HepG2 (cell line): ENCODE results near the gene KAZALD1. TPM values are rescaled to one million over a fixed set of nuclear protein-coding genes. Genes with fewer than 3 reads are reported as not detected.

Source experiments
- ATAC-seq: fragments of 200-7000 bp; cut with Tn5 transposase; 3 replicates; pipeline ENCODE4 v1.9.1; 2020; ENCODE audit warnings: mild to moderate bottlenecking, moderate library complexity
- BruUV-seq: library from RNA; stranded (reverse); fragments of 400-500 nt; replicated peaks from 2 replicates; lab custom pipeline; 2021; lab: Mats Ljungman, UMichigan
- CTCF ChIA-PET: fragments of 300-600 bp; formaldehyde crosslinking; extraction: SDS; loops from one replicate; lab custom pipeline; 2021; ENCODE audit warnings: low total read pairs, inconsistent platforms, low intra/inter-chr PET ratio; lab: Yijun Ruan, JAX
- POLR2A ChIA-PET: fragments of 350-600 bp; sonication (Branson Sonifier 250); formaldehyde crosslinking; loops from one replicate; lab custom pipeline; 2020; ENCODE audit warnings: antibody characterized with exemption, inconsistent platforms; lab: Yijun Ruan, JAX
- DNase-seq: peaks from one replicate; pipeline ENCODE4 v3.0.0-alpha.2; 2015; ENCODE audit warnings: low spot score
- FAIRE-seq: peaks from 3 replicates; lab custom pipeline; 2011; peaks lifted over from hg19 to GRCh38; lab: Jason Lieb, UNC
- H2AFZ ChIP-seq: one replicate; pipeline ENCODE4 v1.6.1; 2011; ENCODE audit warnings: low read length, inconsistent platforms
- H3K27ac ChIP-seq: fragments of 300-600 bp; 3 replicates; pipeline ENCODE4 v1.8.0; 2011; ENCODE audit warnings: mixed run types, mild to moderate bottlenecking, mixed read lengths, low read length, inconsistent platforms; ENCODE audit not compliant: insufficient read depth; ENCODE audit errors: extremely low read length
- H3K27me3 ChIP-seq, 2 experiments: fragments of 200-600 bp in 1 of 2; 2 replicates in 1 of 2; 3 replicates in 1 of 2; pipeline versions ENCODE4 v1.6.0 to v1.8.0; 2011; ENCODE audit warnings: low read length in 2 of 2, mild to moderate bottlenecking in 2 of 2, moderate library complexity in 2 of 2, inconsistent platforms in 1 of 2; ENCODE audit not compliant: insufficient read depth in 2 of 2, control insufficient read depth in 1 of 2
- H3K36me3 ChIP-seq, 2 experiments: fragments of 200-600 bp in 1 of 2; replicated peaks in 1 of 2; 2 replicates in 1 of 2; 3 replicates in 1 of 2; pipeline versions ENCODE4 v1.5.1 to v1.8.0; 2011; ENCODE audit warnings: low read length in 2 of 2, inconsistent platforms in 1 of 2; ENCODE audit not compliant: insufficient read depth in 2 of 2, control insufficient read depth in 1 of 2
- H3K4me1 ChIP-seq: 2 replicates; pipeline ENCODE4 v1.5.1; 2012; ENCODE audit warnings: low read length, inconsistent platforms; ENCODE audit not compliant: insufficient read depth
- H3K4me2 ChIP-seq: 2 replicates; pipeline ENCODE4 v1.6.0; 2011; ENCODE audit warnings: low read depth, low read length, inconsistent platforms
- H3K4me3 ChIP-seq, 3 experiments: fragments of 200-600 bp in 1 of 3; sonication (generic), shearing (Covaris generic) in 1 of 3; replicated peaks in 1 of 3; 2 replicates each; pipeline ENCODE4 v1.5.1; 2011 to 2016; ENCODE audit warnings: low read length in 3 of 3, inconsistent platforms in 2 of 3, low read depth in 2 of 3, mild to moderate bottlenecking in 2 of 3, control low read depth in 1 of 3, mixed read lengths in 1 of 3; ENCODE audit not compliant: insufficient read depth in 1 of 3
- H3K79me2 ChIP-seq: one replicate; pipeline ENCODE4 v1.6.1; 2011; ENCODE audit warnings: low read length, inconsistent platforms; ENCODE audit not compliant: insufficient read depth
- H3K9ac ChIP-seq: 2 replicates; pipeline ENCODE4 v1.6.0; 2011; ENCODE audit warnings: mild to moderate bottlenecking, low read depth, low read length, inconsistent platforms; ENCODE audit not compliant: insufficient read depth
- H3K9me3 ChIP-seq: 2 replicates; pipeline ENCODE4 v1.5.1; 2012; ENCODE audit warnings: mild to moderate bottlenecking, low read length
- H4K20me1 ChIP-seq: 2 replicates; pipeline ENCODE4 v1.6.0; 2011; ENCODE audit warnings: inconsistent platforms, mild to moderate bottlenecking, low read length, moderate library complexity; ENCODE audit not compliant: insufficient read depth
- BCLAF1 ChIP-seq: fragments of 450-650 bp; IDR thresholded peaks from 2 replicates; pipeline ENCODE4 v1.6.1; 2017; ENCODE audit warnings: mild to moderate bottlenecking
- CEBPG ChIP-seq: IDR thresholded peaks from 2 replicates; pipeline ENCODE4 v1.6.1; 2016
- NR2F6 ChIP-seq, 2 experiments: IDR thresholded peaks; 2 replicates each; pipeline ENCODE4 v1.6.1; 2016; ENCODE audit warnings: antibody characterized with exemption in 1 of 2, mild to moderate bottlenecking in 1 of 2
- RFXAP ChIP-seq: sonication (generic); formaldehyde crosslinking; IDR thresholded peaks from 2 replicates; pipeline ENCODE4 v1.4.0; 2020; ENCODE audit warnings: missing genetic modification reagents, borderline replicate concordance
- SIN3A ChIP-seq: IDR thresholded peaks from 2 replicates; pipeline ENCODE4 v1.6.1; 2011; ENCODE audit warnings: low read depth, mild to moderate bottlenecking, control low read depth, low read length, borderline replicate concordance
- TBX3 ChIP-seq: fragments of 450-650 bp; IDR thresholded peaks from 2 replicates; pipeline ENCODE4 v1.6.1; 2017; ENCODE audit warnings: antibody characterized with exemption, mild to moderate bottlenecking, inconsistent platforms, borderline replicate concordance
- ZNF33B ChIP-seq: sonication (generic); formaldehyde crosslinking; IDR thresholded peaks from 2 replicates; pipeline ENCODE4 v1.5.1; 2020; ENCODE audit warnings: mild to moderate bottlenecking, missing genetic modification reagents
- ZNF558 ChIP-seq: sonication (generic); formaldehyde crosslinking; IDR thresholded peaks from 2 replicates; pipeline ENCODE4 v1.9.0; 2022; ENCODE audit warnings: mild to moderate bottlenecking, missing genetic modification reagents, borderline replicate concordance
- WGBS: methylation state at CpG from one replicate; pipeline ENCODE4 v1.1.6; 2017; ENCODE audit warnings: low lambda C conversion rate; 5-methylcytosine and 5-hydroxymethylcytosine counted together
- in situ Hi-C: cut with HindIII; loops from 2 replicates; pipeline ENCODE4 v1.10.0; 2017; ENCODE audit warnings: low pct_unique_long_range_greater_than_20kb; ENCODE audit not compliant: extremely low pct_ligation_motif_present
- intact Hi-C: fragments of 100-400 bp; cut with micrococcal nuclease; formaldehyde crosslinking; loops from one replicate; pipeline ENCODE4 v1.10.0; 2022; ENCODE audit not compliant: unreplicated experiment
- polyA plus RNA-seq, 8 experiments: library from polyadenylated mRNA; depleted of rRNA in 3 of 8; stranded (reverse) in 7 of 8; unstranded in 1 of 8; fragments of >200 nt; fragmentation: Illumina TruSeq in 4 of 8; extraction: Trizol in 4 of 8; gene quantifications; 2 replicates each; pipeline versions ENCODE4 v1.2.1 to v1.2.3, GENCODE V29; 2011 to 2016; ENCODE audit warnings: low read depth in 4 of 8, missing spikeins in 1 of 8, mixed read lengths in 1 of 8; ENCODE audit not compliant: insufficient read depth in 1 of 8
- total RNA-seq, 5 experiments: library from RNA; depleted of rRNA; stranded (reverse); fragments of >200 nt; fragmentation: Illumina TruSeq; extraction: Trizol; gene quantifications; 2 replicates each; pipeline ENCODE4 v1.2.3, GENCODE V29; 2016; ENCODE audit warnings: low read depth in 1 of 5

Gene KAZALD1
- total and polyA plus RNA-seq, 2 of the 13 experiments (the other 11 are each of a cell fraction or from before 2014, with no cell fraction given), result 16.7 to 27.7 TPM

- TF ChIP-seq BCLAF1 (no peak), ZNF33B (CRISPR knock-in tag) (no peak), SIN3A (no peak), NR2F6 (IDR thresholded peaks at IDR 0.05) (no peak), NR2F6 (CRISPR knock-in tag; IDR thresholded peaks at IDR 0.05) (no peak)
Measured at GRCh38 chr10:101022967-101023705, 38.7 kb upstream of the KAZALD1 start (continued).

- Histone ChIP-seq H3K9me3 (no peaks in the 10 kb centered on the region), H3K27me3 (no peaks in the 10 kb centered on the region), H2AFZ (no peak overlapping the region)
- POLR2A ChIA-PET, result interaction anchor here (0.9 to 2.8 kb wide), 3 partner anchors 8 to 19 kb away, joined by 4 to 10 read pairs (median 5); no protein-coding TSS in a partner anchor
- DNase-seq, result no peak
- no peak for TF ChIP-seq CEBPG (CRISPR knock-in tag)
- TF ChIP-seq RFXAP (CRISPR knock-in tag), result no peak
- TF ChIP-seq TBX3, result no peak
- no peak for TF ChIP-seq ZNF558 (CRISPR knock-in tag)
- TF ChIP-seq, all 625 proteins: peak for 0
- no peak overlapping the region for H3K4me3 ChIP-seq
- no peak for ATAC-seq
- no TSS peak for BruUV-seq
- no peak overlapping the region for H3K9ac ChIP-seq
- in situ Hi-C loops, result no loop called here
- FAIRE-seq, result no peak
- no peaks in the 10 kb centered on the region for H3K36me3 ChIP-seq
- H3K4me1 ChIP-seq, result peaks cover 31% of the 10 kb centered on the region
- intact Hi-C loops, result no loop called here
- no peaks in the 10 kb centered on the region for H4K20me1 ChIP-seq
- no peak overlapping the region for H3K4me2 ChIP-seq
- 62% methylated on average over 9 of the region's 10 CpGs for WGBS
- CTCF ChIA-PET, result no interaction called here
- no peaks in the 10 kb centered on the region for H3K79me2 ChIP-seq
- H3K27ac ChIP-seq, result no peak overlapping the region
Measured at GRCh38 chr10:101027106-101027720, 34.6 kb upstream of the KAZALD1 start.
